ENCODE data around the gene RIT1. TPM values are rescaled to one million over a fixed set of nuclear protein-coding genes. Genes with fewer than 3 reads are reported as not detected.
A peak's percentile ranks its signal among the peaks of the same experiment; 100 is the strongest.

Gene RIT1
- total and polyA plus RNA-seq, 11 donors: 8.1 to 33.3 (median 20.0) TPM

- intact Hi-C loops (cut with DNase I): loop anchor here in 4 of 10 donors (2.0 to 5.0 kb wide), 3 partner anchors 32 to 51 kb away; partner anchors contain the start of gene RIT1 (in 4 of the 4)
- DNase-seq (no peak), ATAC-seq (no peak)
- Histone ChIP-seq H3K36me3 (no peaks in the 10 kb centered on the region), H3K4me1 (peaks cover 0 to 45% (median 24%) of the 10 kb centered on the region in 12 donors), H3K27ac (peak overlapping the region; percentile 78 to 97 (median 92)), H3K27me3 (no peaks in the 10 kb centered on the region), H3K9me3 (no peaks in the 10 kb centered on the region), H3K4me3 (peak overlapping the region in 11 of 12 donors; percentile 26 to 67 (median 56))
- WGBS, 4 donors: 51 to 63% (median 59%) methylated on average over 2 of the region's 2 CpGs
- no peak for TF ChIP-seq POLR2A (IDR thresholded peaks at IDR 0.05)
- TF ChIP-seq CTCF (IDR thresholded peaks at IDR 0.05): no peak
These were observed 50.1 kb downstream of the RIT1 start for GRCh38 chr1:155860970-155861510.

- no peak for TF ChIP-seq CTCF (IDR thresholded peaks at IDR 0.05)
- TF ChIP-seq POLR2A (IDR thresholded peaks at IDR 0.05): no peak
- Histone ChIP-seq H3K4me3 (peak overlapping the region in 11 of 12 donors; percentile 26 to 67 (median 56)), H3K27me3 (no peaks in the 10 kb centered on the region), H3K27ac (peak overlapping the region; percentile 78 to 97 (median 92)), H3K4me1 (peaks cover 0 to 49% (median 25%) of the 10 kb centered on the region in 12 donors), H3K9me3 (no peaks in the 10 kb centered on the region), H3K36me3 (peaks cover 0 to 4% (median 1%) of the 10 kb centered on the region in 9 donors)
- intact Hi-C loops (cut with DNase I): loop anchor here in 6 of 10 donors (2.0 to 10.0 kb wide), 5 partner anchors 33 to 125 kb away; partner anchors contain the start of genes RIT1 (in 5 of the 6) and KHDC4 (in 1 of the 6)
- WGBS, 4 donors: 1 to 4% (median 3%) methylated on average over 21 to 35 of the region's 35 CpGs
- ATAC-seq: peak; percentile 59 to 80 (median 72)
- DNase-seq: peak; percentile 91 to 95 (median 94)
These were observed 51.0 kb downstream of the RIT1 start for GRCh38 chr1:155859881-155860871.

- TF ChIP-seq POLR2A (IDR thresholded peaks at IDR 0.05): peak in 1 of 2 donors; percentile 22
- TF ChIP-seq CTCF (IDR thresholded peaks at IDR 0.05): peak in 5 of 12 donors; percentile 10 to 46 (median 27)
- H3K4me3 ChIP-seq: peak within 1 kb of the TSS; percentile 2 to 67 (median 56)
- H3K27me3 ChIP-seq: no peaks in the 10 kb centered on the region
- WGBS, 4 donors: 1 to 2% (median 2%) methylated on average over 27 to 33 of the region's 33 CpGs
- H3K36me3 ChIP-seq: peaks cover 0 to 12% (median 8%) of the 10 kb centered on the region in 9 donors
- DNase-seq: peak; percentile 95 to 97 (median 96)
- peaks cover 0 to 49% (median 25%) of the 10 kb centered on the region in 12 donors for H3K4me1 ChIP-seq
- peak; percentile 83 to 92 (median 90) for ATAC-seq
- peak within 1 kb of the TSS; percentile 78 to 97 (median 92) for H3K27ac ChIP-seq
- intact Hi-C loops (cut with DNase I): loop anchor here in 3 of 10 donors (5.0 to 10.0 kb wide), 3 partner anchors 53 to 125 kb away; partner anchors contain the start of genes KHDC4 (in 1 of the 3) and RIT1 (in 1 of the 3)
- H3K9me3 ChIP-seq: no peaks in the 10 kb centered on the region
These were observed 51.8 kb downstream of the RIT1 start, which contains the start of gene SYT11 for GRCh38 chr1:155859234-155859829. Gene SYT11, plus strand, starts transcription at chr1:155859567. Its CDS starts 195 bp downstream, at chr1:155859762.
